CD1c-positive myeloid dendritic cell (primary cell): ENCODE measurements around the gene STMND1.

Experiments
- DNase-seq: peaks from one replicate; pipeline ENCODE4 v3.0.0-alpha.2; 2016; ENCODE audit errors: extremely low spot score

The STMND1 gene

DNA sequence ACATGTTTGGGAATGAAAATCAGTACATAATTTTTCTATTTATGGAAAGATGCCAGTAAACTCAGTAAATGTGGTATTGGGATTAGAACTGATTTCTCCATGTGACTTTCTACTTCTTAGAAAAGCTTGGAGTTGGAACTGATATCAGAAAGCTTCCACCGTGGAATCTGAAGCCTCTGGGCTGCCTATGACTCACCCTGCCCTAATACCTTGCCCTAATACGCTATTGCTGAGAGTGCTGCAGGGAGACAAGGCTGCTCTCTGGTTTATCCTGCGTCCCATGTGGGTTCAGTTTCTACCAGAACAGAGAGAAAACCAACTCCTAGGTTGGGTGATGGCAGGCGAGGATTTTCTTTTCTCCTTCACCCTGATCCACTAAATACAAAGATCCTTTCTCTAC lies 3.3 kb upstream of the STMND1 start:
- DNase-seq: no peak

DNA sequence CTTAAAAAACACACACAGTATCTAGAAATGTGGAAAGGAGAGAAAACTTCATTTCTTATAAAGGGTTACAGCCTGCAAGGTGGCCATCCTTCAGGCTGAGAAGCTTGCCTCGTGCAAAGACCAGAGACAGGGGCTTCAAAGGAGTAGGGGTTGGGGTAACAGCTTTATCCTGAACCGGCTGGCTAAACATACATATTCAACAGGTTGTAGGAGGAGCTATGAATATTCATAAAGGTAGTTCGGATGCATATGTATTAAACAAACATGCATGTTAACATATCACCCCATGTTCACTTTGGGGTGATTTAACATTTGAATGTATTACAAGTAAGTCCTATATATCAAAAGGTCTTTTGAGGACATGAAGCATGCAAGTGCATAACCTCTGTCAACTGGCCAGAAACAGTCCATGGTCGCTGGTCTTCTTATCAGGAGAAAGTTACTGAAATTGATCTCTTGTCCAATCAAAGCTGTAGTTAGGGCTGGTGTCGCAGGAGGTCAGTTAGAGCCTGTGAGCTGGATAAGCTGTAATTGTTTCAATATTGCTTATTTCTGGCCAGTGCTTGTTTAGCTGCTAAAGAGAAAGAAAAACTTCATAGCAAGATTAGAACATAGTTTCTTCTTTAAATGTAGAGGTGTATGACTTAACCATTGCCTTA lies 2.3 kb upstream of the STMND1 start:
- no peak for DNase-seq

- peak; percentile 47 for DNase-seq
These were observed 1.0 kb upstream of the STMND1 start for GRCh38 chr6:17100806-17101205.

DNA sequence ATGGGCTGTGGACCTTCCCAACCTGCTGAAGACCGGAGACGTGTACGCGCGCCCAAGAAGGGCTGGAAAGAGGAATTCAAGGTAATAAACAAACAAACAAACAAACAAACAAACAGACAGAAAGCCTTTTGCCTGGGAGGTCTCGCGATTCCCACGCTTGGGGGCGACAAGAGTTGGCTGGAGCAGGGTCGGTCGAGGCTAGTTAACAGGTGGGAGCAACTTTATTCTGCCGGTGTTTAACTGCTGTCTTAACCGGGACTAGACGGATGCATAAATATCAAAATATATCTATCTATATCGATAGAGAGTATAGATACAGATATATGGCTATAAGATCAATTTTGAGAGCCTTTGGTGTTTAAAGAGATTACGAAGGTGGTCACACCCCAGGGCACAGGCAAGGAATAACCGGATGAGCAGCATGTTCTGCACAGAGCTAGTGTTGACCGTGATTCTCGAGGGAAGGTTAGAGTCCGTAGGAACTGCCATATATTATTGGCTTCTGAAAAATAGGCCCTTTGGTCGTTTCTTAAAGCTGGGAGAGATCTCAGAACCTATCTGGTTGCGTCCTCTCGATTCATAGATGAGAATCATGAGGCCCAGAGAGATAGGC lies 514 bp downstream of the STMND1 start:
- DNase-seq: no peak

DNA sequence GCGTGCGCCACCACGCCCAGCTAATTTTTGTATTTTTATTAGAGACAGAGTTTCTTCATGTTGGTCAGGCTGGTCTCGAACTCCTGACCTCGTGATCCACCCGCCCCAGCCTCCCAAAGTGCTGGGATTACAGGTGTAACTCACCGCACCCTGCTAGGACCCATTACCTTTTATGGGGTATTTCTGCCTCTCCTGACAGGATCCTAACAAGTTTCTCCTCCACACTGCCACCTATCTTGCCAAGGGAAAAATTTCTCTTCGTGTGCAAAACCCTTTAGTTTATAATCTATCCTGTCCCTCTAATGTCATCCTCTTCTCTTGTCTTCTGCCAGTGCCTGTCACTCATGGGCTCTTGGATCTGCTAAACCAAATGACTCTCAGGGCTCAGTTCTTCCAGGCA lies 1.9 kb downstream of the STMND1 start:
- no peak for DNase-seq

- no peak for DNase-seq
These were observed 6.0 kb downstream of the STMND1 start for GRCh38 chr6:17107863-17108262.

DNA sequence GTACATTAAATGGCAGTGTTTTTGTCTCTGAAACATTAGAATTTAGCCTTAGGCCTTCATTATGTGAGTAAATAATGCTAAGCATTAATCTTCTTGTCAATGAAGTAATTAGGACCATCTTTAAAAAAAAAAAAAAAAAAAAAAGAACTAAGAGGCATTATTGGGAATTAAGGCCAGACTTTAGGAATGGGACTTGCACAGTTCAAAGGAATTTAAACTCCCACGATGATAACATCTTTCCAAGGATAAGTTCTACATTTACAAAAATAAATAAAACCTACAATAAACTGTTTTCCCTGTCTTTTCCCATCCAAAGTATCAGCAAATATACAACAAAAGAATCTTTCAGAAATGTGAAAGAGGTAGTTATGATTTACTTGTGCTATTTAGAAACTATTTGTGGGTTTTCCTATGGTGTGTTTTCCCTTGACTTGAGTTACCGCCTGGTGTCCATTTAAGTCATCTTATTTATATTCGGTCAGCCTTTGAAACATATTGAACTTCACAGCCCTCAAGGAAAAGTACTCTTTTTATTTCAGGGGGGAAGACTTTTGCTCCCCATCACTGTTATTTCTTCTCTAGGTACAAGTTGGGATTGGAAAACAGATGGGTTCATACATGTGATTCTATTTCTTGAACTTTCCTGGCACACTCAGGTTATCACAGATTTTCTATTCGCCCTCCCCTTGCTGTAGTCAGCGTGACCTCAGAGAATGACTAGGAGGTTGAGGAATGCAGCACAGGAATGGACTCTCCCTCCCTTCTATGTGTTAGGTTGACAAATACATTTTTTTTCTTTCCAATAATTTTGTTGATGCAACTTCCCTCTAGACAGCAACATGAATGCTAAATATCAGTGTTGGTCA lies 13.6 kb downstream of the STMND1 start:
- DNase-seq: no peak

DNA sequence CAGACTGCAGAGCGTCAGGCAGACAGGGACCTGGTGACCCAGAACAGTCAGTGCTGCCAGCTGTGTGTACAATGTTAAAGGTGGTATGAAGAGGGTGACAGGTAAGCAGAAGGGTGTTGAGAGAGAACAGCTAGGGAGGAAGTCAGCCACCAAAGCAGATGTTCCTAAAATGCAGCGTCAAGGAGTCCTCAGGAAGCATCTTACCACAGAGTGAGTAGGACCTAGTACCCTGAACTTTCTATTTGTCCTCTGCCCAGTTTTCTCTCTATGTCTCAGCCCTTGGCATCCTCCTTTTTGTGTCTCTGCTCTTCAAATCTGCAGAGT lies 14.2 kb downstream of the STMND1 start:
- no peak for DNase-seq

GRCh38 chr6:17120019-17120418 lies 18.2 kb downstream of the STMND1 start:
- no peak for DNase-seq

GRCh38 chr6:17125407-17125806 lies 23.6 kb downstream of the STMND1 start:
- no peak for DNase-seq

GRCh38 chr6:17130786-17131185 lies 28.9 kb downstream of the STMND1 start:
- DNase-seq: no peak

GRCh38 chr6:17132967-17133366 lies 31.1 kb downstream of the STMND1 start:
- DNase-seq: no peak

DNA sequence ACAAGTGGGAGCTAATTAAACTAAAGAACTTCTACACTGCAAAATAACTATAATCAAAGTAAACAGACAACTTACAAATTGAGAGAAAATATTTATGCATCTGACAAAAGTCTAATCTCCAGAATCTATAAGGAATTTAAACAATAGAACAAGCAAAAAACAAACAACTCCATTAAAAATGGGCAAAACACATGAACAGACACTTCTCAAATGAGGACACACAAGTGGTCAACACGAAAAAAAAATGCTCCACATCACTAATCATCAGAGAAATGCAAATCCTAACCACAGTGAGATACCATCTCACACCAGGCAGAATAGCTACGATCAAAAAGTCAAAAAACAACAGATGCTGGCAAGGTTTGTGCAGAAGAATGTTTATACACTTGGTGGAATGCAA lies 36.2 kb downstream of the STMND1 start:
- DNase-seq: no peak

DNA sequence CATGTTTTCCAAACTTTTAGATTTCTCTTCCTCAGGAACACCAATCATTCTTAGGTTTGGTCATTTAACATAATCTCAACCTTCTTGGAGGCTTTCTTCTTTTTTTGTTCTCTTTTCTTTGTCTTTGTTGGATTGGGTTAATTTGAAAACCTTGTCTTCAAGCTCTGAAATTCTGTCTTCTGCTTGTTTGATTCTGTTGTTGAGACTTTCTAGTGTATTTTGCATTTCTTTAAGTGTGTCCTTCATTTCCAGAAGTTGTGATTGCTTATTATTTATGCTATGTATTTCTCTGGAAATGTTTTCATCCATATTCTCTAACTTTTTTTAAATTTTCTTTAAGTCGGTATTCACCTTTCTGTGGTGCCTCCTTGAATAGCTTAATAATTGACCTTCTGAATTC lies 42.2 kb downstream of the STMND1 start:
- DNase-seq: no peak

GRCh38 chr6:17149571-17149970 lies 47.7 kb downstream of the STMND1 start:
- no peak for DNase-seq

GRCh38 chr6:17150096-17150495 lies 48.2 kb downstream of the STMND1 start:
- no peak for DNase-seq

DNA sequence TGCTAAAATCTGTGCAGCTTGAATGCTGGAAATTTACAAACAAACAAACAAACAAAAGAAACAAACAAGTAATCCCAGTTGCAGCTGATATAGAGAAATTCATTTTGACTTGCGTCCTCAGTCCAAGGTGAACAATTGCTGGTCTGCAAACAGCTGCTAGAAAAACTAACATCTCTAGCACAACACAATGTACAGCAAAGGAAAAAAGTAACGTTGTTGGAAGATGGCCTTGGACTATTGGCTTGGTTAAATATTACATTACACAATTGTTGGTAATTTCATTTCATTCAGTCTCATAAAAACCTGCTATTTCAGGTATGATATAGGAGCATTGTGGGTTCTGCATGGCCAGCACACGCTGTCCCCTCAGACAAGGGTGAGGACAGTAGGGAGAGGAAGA lies 50.0 kb downstream of the STMND1 start:
- no peak for DNase-seq

DNA sequence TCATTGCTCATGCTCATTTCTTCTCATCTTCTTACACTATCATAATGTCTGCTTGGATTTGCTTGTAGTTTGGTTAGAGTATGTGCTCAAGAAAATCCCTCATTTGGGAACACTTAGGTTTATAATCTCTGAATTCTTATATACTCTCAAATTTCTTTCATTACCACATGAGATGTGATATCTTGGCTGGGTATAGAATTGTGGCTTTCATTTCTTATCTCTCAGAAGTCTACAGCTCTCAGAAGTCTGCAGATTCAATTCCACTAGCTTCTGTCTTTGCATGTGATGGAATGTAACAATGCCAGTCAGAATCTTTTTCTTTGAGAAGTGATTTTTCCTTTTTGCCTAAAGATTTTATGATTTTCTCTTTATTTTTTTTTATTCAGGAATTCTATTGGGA lies 50.9 kb downstream of the STMND1 start:
- DNase-seq: no peak

DNA sequence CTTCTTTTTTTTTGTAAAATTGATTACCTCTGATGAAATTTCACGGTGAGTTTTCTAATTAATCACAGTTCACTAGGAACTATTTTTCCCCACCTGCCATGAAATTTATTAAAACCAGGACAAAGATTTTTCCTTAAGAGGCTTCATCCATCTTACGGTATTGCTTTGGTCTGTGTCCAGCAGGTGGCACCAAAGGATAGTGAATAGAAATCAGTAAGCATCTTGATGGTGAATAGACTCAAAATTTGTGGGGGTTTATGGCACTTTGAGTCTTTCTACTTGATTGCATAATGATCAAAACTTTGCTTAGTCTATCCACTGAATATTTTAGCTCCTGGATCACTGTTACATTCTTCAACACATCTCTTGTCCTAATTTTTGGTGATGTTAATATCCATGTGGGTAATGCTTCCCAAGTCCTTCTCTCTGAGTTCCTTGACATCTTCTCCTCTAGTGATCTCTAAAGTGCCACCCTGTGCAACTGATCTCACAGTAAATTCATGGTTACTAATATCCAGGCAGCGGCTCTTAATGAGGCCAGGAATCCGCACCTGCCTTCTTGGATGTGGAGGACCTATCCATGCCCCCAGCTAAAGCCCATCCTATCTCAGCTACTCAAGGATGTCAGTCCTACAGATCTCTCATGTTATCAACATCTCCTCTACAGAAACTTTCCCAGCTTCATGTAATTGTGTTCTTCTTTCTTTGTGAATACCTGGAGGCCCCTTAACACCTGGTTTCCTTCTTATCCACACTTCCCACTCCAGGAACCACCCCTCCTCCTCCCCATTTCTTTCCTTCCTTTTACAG lies 54.5 kb downstream of the STMND1 start:
- DNase-seq: peak; percentile 72

GRCh38 chr6:17156966-17157365 lies 55.1 kb downstream of the STMND1 start:
- DNase-seq: no peak

DNA sequence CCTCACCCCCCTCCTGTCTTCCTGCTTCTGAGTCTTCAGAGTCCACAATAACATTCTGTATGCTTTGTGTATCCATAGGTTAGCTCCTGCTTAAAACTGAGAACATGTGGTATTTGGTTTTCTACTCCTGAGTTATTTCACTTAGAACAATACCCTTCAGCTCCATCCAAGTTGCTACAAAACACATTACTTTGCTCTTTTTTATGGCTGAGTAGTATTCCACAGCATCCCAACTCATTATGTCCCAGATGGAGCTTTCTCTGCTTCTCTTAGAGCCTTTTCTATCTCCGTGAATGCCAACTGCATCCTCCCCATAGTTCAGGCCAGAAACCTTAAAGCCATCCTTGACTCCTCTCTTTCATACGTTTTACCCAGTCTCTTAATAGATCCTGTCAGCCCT lies 55.8 kb downstream of the STMND1 start:
- DNase-seq: no peak

- DNase-seq: no peak
These were observed 57.4 kb downstream of the STMND1 start for GRCh38 chr6:17159240-17159639.
